Neural cell (in vitro differentiated cells): ENCODE measurements around the gene CTTNBP2NL. TPM values are rescaled to one million over a fixed set of nuclear protein-coding genes. Genes with fewer than 3 reads are reported as not detected.

Experiments used
- H2AFZ ChIP-seq: fragments of 200-600, 300-800 bp; sonication (generic), shearing (Covaris generic); 2 replicates; pipeline ENCODE4 v1.6.0; 2014; ENCODE audit warnings: low read depth, mild to moderate bottlenecking, antibody characterized with exemption, low read length, moderate library complexity
- H3F3A ChIP-seq: fragments of 200-600 bp; shearing (Covaris generic); 2 replicates; pipeline ENCODE4 v1.6.1; 2016; ENCODE audit warnings: mild to moderate bottlenecking, moderate library complexity, mixed read lengths, antibody characterized with exemption, low read length; ENCODE audit not compliant: insufficient read depth, poor library complexity, severe bottlenecking
- H3K27ac ChIP-seq: fragments of 200-600, 300-800 bp; sonication (generic), shearing (Covaris generic); 2 replicates; pipeline ENCODE4 v1.5.1; 2014; ENCODE audit warnings: mild to moderate bottlenecking, low read length, moderate library complexity
- H3K27me3 ChIP-seq: fragments of 300-800, 200-600 bp; sonication (generic), shearing (Covaris generic); 2 replicates; pipeline ENCODE4 v1.6.0; 2014; ENCODE audit warnings: mild to moderate bottlenecking, low read depth, low read length, moderate library complexity; ENCODE audit not compliant: insufficient read depth
- H3K36me3 ChIP-seq: fragments of 300-800, 200-600 bp; sonication (generic), shearing (Covaris generic); 2 replicates; pipeline ENCODE4 v1.5.1; 2014; ENCODE audit warnings: mild to moderate bottlenecking, antibody characterized with exemption, low read length, moderate library complexity; ENCODE audit not compliant: insufficient read depth
- H3K4me2 ChIP-seq: fragments of 300-800, 200-600 bp; sonication (generic), shearing (Covaris generic); 2 replicates; pipeline ENCODE4 v1.6.0; 2014; ENCODE audit warnings: mild to moderate bottlenecking, low read length
- H3K4me3 ChIP-seq: fragments of 300-800, 200-600 bp; sonication (generic), shearing (Covaris generic); 2 replicates; pipeline ENCODE4 v1.5.1; 2014; ENCODE audit warnings: mild to moderate bottlenecking, low read length, moderate library complexity
- H3K79me2 ChIP-seq: fragments of 200-600 bp; shearing (Covaris generic); replicated peaks from 2 replicates; pipeline ENCODE4 v1.6.0; 2014; ENCODE audit warnings: mild to moderate bottlenecking, low read length, moderate library complexity; ENCODE audit not compliant: insufficient read depth
- H3K9ac ChIP-seq: fragments of 300-800, 200-600 bp; sonication (generic), shearing (Covaris generic); 2 replicates; pipeline ENCODE4 v1.6.1; 2016; ENCODE audit warnings: mild to moderate bottlenecking, low read length, mixed read lengths
- H3K9me2 ChIP-seq: fragments of 200-600 bp; shearing (Covaris generic); 2 replicates; pipeline ENCODE4 v1.6.1; 2016; ENCODE audit warnings: mild to moderate bottlenecking, low read length, mixed read lengths; ENCODE audit not compliant: insufficient read depth
- H3K9me3 ChIP-seq: fragments of 200-600, 300-800 bp; sonication (generic), shearing (Covaris generic); 2 replicates; pipeline ENCODE4 v1.6.1; 2016; ENCODE audit warnings: mild to moderate bottlenecking, mixed run types, low read length, moderate library complexity, mixed read lengths
- H4K20me1 ChIP-seq: fragments of 200-600 bp; shearing (Covaris generic); 2 replicates; pipeline ENCODE4 v1.6.1; 2016; ENCODE audit warnings: mild to moderate bottlenecking, mixed run types; ENCODE audit not compliant: insufficient read depth
- EP300 ChIP-seq: fragments of 450-650 bp; conservative IDR thresholded peaks from 2 replicates; pipeline ENCODE4 v1.6.1; 2014; ENCODE audit warnings: antibody characterized with exemption, mild to moderate bottlenecking, moderate library complexity; ENCODE audit not compliant: poor library complexity, severe bottlenecking
- EZH2 ChIP-seq: fragments of 200-600, 300-800 bp; shearing (Covaris generic), sonication (generic); IDR thresholded peaks from 2 replicates; pipeline ENCODE4 v1.6.1; 2014; ENCODE audit warnings: antibody characterized with exemption, low read length, borderline replicate concordance, mild to moderate bottlenecking; ENCODE audit not compliant: insufficient read depth, poor library complexity, severe bottlenecking
- MXI1 ChIP-seq: fragments of 450-650 bp; conservative IDR thresholded peaks from 2 replicates; pipeline ENCODE4 v1.6.1; 2014; ENCODE audit warnings: antibody characterized with exemption, mild to moderate bottlenecking; ENCODE audit not compliant: poor library complexity, severe bottlenecking
- POLR2AphosphoS5 ChIP-seq: IDR thresholded peaks from 2 replicates; pipeline ENCODE4 v1.6.1; 2012
- RAD21 ChIP-seq: fragments of 450-650 bp; conservative IDR thresholded peaks from 2 replicates; pipeline ENCODE4 v1.6.1; 2014; ENCODE audit warnings: antibody characterized with exemption, mild to moderate bottlenecking, moderate library complexity
- SMC3 ChIP-seq: fragments of 450-650 bp; conservative IDR thresholded peaks from 2 replicates; pipeline ENCODE4 v1.6.1; 2014; ENCODE audit warnings: antibody characterized with exemption, mild to moderate bottlenecking, moderate library complexity; ENCODE audit not compliant: poor library complexity
- TAF1 ChIP-seq: IDR thresholded peaks from 2 replicates; pipeline ENCODE4 v1.6.1; 2012; ENCODE audit warnings: low read depth
- polyA plus RNA-seq: library from polyadenylated mRNA; depleted of rRNA; stranded (reverse); fragments of >200 nt; gene quantifications from 2 replicates; pipeline ENCODE4 v1.2.3, GENCODE V29; 2014
- small RNA-seq, 3 experiments: library from RNA; depleted of rRNA; stranded (forward); fragments of <200 nt; gene quantifications; one replicate each; pipeline ENCODE3, GENCODE V24; 2012
- TF ChIP-seq, protein P1 (sequence below): fragments of 450-650 bp; IDR thresholded peaks from 2 replicates; pipeline ENCODE4 v1.5.1; 2014; ENCODE audit warnings: antibody characterized with exemption, mild to moderate bottlenecking, moderate library complexity; ENCODE audit not compliant: poor library complexity, severe bottlenecking
- TF ChIP-seq, protein P2 (sequence below): IDR thresholded peaks from 2 replicates; pipeline ENCODE4 v1.6.1; 2012; ENCODE audit warnings: borderline replicate concordance

Gene CTTNBP2NL
- polyA plus RNA-seq, 1 donor from 2014 or later, result 11.8 TPM

DNA sequence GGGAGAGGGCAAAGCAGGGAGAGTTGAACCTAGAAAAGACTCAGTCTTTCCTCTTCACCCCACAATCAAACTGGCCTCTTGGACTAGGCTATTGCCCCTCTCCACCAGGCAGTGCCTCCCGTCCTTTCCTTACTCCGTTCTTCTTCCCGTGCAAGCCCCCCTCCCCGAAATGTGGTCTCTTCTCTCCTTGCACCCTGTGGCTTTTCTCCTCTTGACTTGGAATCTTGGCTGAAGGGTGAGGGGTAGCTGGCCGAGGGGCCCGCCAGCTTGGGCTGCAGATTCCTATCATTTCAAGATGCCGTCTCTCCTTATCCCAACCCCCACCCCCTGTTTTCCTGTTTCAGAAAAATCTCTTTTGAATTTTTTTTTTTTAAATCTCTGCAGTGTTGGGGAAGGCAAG, 114.3 kb downstream of the CTTNBP2NL start:
- Histone ChIP-seq H2AFZ (no peak overlapping the region), H3K4me3 (no peak overlapping the region), H3K9ac (no peak overlapping the region), H3K9me2 (no peaks in the 10 kb centered on the region), H3K9me3 (no peaks in the 10 kb centered on the region), H3K36me3 (no peaks in the 10 kb centered on the region), H3K79me2 (no peaks in the 10 kb centered on the region), H3K4me2 (no peak overlapping the region), H4K20me1 (no peaks in the 10 kb centered on the region), H3K27ac (no peak overlapping the region), H3K27me3 (peaks cover 51% of the 10 kb centered on the region), H3F3A (no peaks in the 10 kb centered on the region)
- TF ChIP-seq, protein P1, sequence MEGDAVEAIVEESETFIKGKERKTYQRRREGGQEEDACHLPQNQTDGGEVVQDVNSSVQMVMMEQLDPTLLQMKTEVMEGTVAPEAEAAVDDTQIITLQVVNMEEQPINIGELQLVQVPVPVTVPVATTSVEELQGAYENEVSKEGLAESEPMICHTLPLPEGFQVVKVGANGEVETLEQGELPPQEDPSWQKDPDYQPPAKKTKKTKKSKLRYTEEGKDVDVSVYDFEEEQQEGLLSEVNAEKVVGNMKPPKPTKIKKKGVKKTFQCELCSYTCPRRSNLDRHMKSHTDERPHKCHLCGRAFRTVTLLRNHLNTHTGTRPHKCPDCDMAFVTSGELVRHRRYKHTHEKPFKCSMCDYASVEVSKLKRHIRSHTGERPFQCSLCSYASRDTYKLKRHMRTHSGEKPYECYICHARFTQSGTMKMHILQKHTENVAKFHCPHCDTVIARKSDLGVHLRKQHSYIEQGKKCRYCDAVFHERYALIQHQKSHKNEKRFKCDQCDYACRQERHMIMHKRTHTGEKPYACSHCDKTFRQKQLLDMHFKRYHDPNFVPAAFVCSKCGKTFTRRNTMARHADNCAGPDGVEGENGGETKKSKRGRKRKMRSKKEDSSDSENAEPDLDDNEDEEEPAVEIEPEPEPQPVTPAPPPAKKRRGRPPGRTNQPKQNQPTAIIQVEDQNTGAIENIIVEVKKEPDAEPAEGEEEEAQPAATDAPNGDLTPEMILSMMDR, result no peak
- TF ChIP-seq MXI1, result no peak
- no peak for TF ChIP-seq RAD21
- TF ChIP-seq TAF1, result no peak
- no peak for TF ChIP-seq SMC3
- no peak for TF ChIP-seq POLR2AphosphoS5
- TF ChIP-seq, protein P2, sequence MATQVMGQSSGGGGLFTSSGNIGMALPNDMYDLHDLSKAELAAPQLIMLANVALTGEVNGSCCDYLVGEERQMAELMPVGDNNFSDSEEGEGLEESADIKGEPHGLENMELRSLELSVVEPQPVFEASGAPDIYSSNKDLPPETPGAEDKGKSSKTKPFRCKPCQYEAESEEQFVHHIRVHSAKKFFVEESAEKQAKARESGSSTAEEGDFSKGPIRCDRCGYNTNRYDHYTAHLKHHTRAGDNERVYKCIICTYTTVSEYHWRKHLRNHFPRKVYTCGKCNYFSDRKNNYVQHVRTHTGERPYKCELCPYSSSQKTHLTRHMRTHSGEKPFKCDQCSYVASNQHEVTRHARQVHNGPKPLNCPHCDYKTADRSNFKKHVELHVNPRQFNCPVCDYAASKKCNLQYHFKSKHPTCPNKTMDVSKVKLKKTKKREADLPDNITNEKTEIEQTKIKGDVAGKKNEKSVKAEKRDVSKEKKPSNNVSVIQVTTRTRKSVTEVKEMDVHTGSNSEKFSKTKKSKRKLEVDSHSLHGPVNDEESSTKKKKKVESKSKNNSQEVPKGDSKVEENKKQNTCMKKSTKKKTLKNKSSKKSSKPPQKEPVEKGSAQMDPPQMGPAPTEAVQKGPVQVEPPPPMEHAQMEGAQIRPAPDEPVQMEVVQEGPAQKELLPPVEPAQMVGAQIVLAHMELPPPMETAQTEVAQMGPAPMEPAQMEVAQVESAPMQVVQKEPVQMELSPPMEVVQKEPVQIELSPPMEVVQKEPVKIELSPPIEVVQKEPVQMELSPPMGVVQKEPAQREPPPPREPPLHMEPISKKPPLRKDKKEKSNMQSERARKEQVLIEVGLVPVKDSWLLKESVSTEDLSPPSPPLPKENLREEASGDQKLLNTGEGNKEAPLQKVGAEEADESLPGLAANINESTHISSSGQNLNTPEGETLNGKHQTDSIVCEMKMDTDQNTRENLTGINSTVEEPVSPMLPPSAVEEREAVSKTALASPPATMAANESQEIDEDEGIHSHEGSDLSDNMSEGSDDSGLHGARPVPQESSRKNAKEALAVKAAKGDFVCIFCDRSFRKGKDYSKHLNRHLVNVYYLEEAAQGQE, result no peak
- TF ChIP-seq EP300, result no peak
- TF ChIP-seq EZH2, result no peak

Small RNA genes lying within 50 kb of the gene (small RNA-seq; reads per million reads assigned to genes)
- 0 reads per million in 3 experiments for gene RF01210

Other genes starting within 250 kb of the CTTNBP2NL start
- gene WNT2B, start 112.8 kb downstream of the CTTNBP2NL start, polyA plus RNA-seq, result 3.1 and 4.7 TPM in 2 replicates
- gene ST7L, start 222.9 kb downstream of the CTTNBP2NL start, polyA plus RNA-seq, result 33.7 and 34.5 TPM in 2 replicates
- 79.0 and 82.2 TPM in 2 replicates for gene CAPZA1, start 223.6 kb downstream of the CTTNBP2NL start, polyA plus RNA-seq